Activated naive CD4-positive, alpha-beta T cell treated with anti-CD3 and anti-CD28 coated beads, Interleukin-2, amount 10 ng/mL, durations not matched to agents 7 days and 5 days (primary cell): ENCODE measurements around the gene DOCK3.
"Not testable (repeated sequence)": the region's sequence is repeated elsewhere in the genome, so short reads cannot be mapped to it uniquely, and the experiment has no call there.

Experiments
- CTCF ChIA-PET: fragments of 350-600 bp; sonication (Branson Sonifier 250); formaldehyde crosslinking; loops from one replicate; lab custom pipeline; 2021; ENCODE audit warnings: antibody characterized with exemption; lab: Charles Lee
- DNase-seq: peaks from one replicate; pipeline ENCODE4 v3.0.0-alpha.2; 2020
- H3K27ac Mint-ChIP-seq: one replicate; pipeline ENCODE4 v1.8.0; 2021; ENCODE audit warnings: mild to moderate bottlenecking, moderate library complexity, mixed read lengths
- H3K27me3 Mint-ChIP-seq: one replicate; pipeline ENCODE4 v1.8.0; 2021; ENCODE audit warnings: mild to moderate bottlenecking, mixed read lengths
- H3K36me3 Mint-ChIP-seq: one replicate; pipeline ENCODE4 v1.8.0; 2021; ENCODE audit warnings: mixed read lengths
- H3K4me1 Mint-ChIP-seq: one replicate; pipeline ENCODE4 v1.8.0; 2021; ENCODE audit warnings: mixed read lengths
- H3K4me3 Mint-ChIP-seq: one replicate; pipeline ENCODE4 v1.8.0; 2021; ENCODE audit warnings: mild to moderate bottlenecking, moderate library complexity, mixed read lengths
- H3K9me3 Mint-ChIP-seq: one replicate; pipeline ENCODE4 v1.8.0; 2021; ENCODE audit warnings: mixed read lengths

The DOCK3 gene

GRCh38 chr3:50675179-50676030 is 678 bp downstream of the DOCK3 start:
- H3K27ac Mint-ChIP-seq, result no peak overlapping the region
- DNase-seq, result peak; percentile 64
- H3K36me3 Mint-ChIP-seq, result no peaks in the 10 kb centered on the region
- peaks cover 6% of the 10 kb centered on the region for H3K4me1 Mint-ChIP-seq
- H3K27me3 Mint-ChIP-seq, result peaks cover 67% of the 10 kb centered on the region
- H3K4me3 Mint-ChIP-seq, result peak overlapping the region; percentile 68
- no peaks in the 10 kb centered on the region for H3K9me3 Mint-ChIP-seq
- CTCF ChIA-PET, result interaction anchor here (0.6 to 1.8 kb wide), 6 partner anchors 10 to 515 kb away, joined by 3 to 5 read pairs (median 3); no protein-coding TSS in a partner anchor

DNA sequence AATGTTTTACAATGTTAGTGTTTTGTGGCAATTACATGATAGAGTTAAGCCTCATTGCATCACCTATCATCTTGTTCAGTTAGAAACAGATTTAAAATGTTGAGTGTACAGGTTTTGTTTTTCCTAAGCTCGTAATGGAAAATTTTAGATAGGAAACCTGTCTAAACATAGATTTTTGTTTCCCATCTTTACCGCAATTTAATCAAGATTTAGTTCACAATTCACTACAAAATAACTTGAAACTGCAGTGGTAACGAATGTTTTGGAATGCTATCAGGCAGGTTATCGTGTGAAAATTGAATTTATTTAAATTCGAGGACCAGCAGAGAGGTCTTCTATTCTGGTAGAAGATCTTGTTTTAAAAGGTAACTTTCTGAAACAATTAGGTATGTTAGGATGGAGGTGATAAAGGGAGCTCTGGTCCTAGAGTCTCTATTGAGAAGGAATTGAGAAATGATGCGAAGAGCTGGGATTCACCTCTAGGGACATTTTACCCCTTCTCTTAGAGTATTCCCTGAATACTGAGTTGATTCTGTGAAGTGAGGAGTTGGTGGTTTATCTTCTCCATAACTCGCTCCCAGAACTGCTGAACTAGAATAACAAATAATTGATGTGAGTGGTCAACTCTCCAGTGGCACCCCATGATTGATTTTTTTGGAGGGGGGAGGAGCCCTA is 1.4 kb downstream of the DOCK3 start:
- DNase-seq, result no peak
- Mint-ChIP-seq H3K4me3 (peak overlapping the region; percentile 47), H3K27ac (no peak overlapping the region), H3K36me3 (no peaks in the 10 kb centered on the region), H3K9me3 (no peaks in the 10 kb centered on the region), H3K4me1 (peaks cover 6% of the 10 kb centered on the region), H3K27me3 (peaks cover 60% of the 10 kb centered on the region)
- CTCF ChIA-PET, result interaction anchor here (0.6 to 2.0 kb wide), 8 partner anchors 12 to 696 kb away, joined by 3 to 6 read pairs (median 4); partner anchors contain the start of genes CISH and MAPKAPK3

- Mint-ChIP-seq H3K36me3 (no peaks in the 10 kb centered on the region), H3K9me3 (no peaks in the 10 kb centered on the region), H3K27me3 (peaks cover 11% of the 10 kb centered on the region), H3K4me1 (no peaks in the 10 kb centered on the region), H3K4me3 (no peak overlapping the region), H3K27ac (no peak overlapping the region)
- DNase-seq, result no peak
- CTCF ChIA-PET, result interaction anchor here (0.6 kb wide), 1 partner anchor 12 kb away, joined by 3 read pairs; the partner anchor contains the start of gene DOCK3
Observed at GRCh38 chr3:50687127-50687751, 12.5 kb downstream of the DOCK3 start.

DNA sequence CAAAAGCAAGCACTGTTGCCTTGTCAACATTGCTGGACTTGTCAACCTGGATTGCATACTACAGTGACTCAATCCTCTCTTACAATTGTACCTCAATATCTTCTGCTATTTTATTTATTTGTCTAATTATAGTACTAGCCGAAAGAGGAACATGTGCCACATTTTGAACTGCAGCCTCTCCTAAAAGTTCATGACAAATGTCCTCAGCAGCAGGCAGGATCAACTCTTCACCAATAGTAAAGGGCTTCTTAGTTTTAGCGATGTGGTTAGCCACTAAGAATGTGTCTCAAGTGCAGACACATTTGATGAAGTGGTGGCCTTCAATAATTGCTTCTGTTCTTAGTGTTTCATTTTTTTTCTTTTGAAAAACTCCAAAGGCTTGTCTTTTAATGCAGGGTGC is 13.2 kb downstream of the DOCK3 start:
- no peak for DNase-seq
- no peak overlapping the region for H3K4me3 Mint-ChIP-seq
- H3K4me1 Mint-ChIP-seq, result no peaks in the 10 kb centered on the region
- H3K27me3 Mint-ChIP-seq, result peaks cover 11% of the 10 kb centered on the region
- CTCF ChIA-PET, result no interaction called here
- no peaks in the 10 kb centered on the region for H3K9me3 Mint-ChIP-seq
- H3K36me3 Mint-ChIP-seq, result no peaks in the 10 kb centered on the region
- no peak overlapping the region for H3K27ac Mint-ChIP-seq

DNA sequence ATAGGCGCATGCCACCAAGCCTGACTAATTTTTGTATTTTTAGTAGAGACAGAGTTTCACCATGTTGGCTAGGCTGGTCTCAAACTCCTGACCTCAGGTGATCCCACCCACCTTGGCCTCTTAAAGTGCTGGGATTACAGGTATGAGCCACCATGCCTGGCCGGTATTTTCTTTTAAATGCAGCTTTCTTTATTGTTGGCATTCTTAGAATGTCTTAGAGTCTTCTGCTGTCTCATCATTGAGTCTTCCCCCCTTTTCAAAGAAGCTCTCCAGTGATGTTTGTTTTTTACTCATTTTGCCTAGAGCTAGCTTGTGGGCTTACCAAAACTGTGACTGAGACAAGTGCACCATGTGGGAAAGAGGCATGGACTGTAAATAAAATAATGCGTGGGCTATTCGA is 13.9 kb downstream of the DOCK3 start:
- H3K27ac Mint-ChIP-seq, H3K4me3 Mint-ChIP-seq, H3K4me1 Mint-ChIP-seq, H3K36me3 Mint-ChIP-seq, H3K9me3 Mint-ChIP-seq, DNase-seq, CTCF ChIA-PET: not testable (repeated sequence)
- peaks cover 11% of the 10 kb centered on the region for H3K27me3 Mint-ChIP-seq

- CTCF ChIA-PET, result no interaction called here
- no peak overlapping the region for H3K4me3 Mint-ChIP-seq
- no peaks in the 10 kb centered on the region for H3K4me1 Mint-ChIP-seq
- H3K36me3 Mint-ChIP-seq, result no peaks in the 10 kb centered on the region
- no peak for DNase-seq
- H3K27me3 Mint-ChIP-seq, result peaks cover 11% of the 10 kb centered on the region
- H3K9me3 Mint-ChIP-seq, result no peaks in the 10 kb centered on the region
- H3K27ac Mint-ChIP-seq, result no peak overlapping the region
Observed at GRCh38 chr3:50689558-50689957, 14.8 kb downstream of the DOCK3 start.

DNA sequence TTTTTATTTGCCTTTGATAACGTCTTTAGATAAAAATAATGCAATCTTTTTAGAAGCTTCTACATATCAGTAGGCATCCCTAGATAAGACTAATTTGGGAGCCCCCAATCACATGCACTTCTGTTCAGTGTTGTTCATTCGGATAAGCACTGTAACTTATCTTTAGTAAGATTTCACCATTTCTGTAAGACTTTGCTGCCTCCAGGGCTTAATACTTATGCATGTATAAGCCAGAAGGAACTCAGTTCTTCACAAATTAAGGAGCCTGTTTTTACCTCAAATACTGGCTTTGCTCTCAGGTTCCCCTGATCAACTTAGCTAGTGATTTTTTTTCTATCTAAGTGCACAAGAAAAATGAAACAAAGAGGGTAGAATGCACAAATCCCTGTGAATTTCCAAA is 20.3 kb downstream of the DOCK3 start:
- Mint-ChIP-seq H3K4me3 (no peak overlapping the region), H3K4me1 (no peaks in the 10 kb centered on the region), H3K27ac (no peak overlapping the region), H3K9me3 (peaks cover 12% of the 10 kb centered on the region), H3K27me3 (peaks cover 3% of the 10 kb centered on the region), H3K36me3 (no peaks in the 10 kb centered on the region)
- CTCF ChIA-PET, result no interaction called here
- DNase-seq, result no peak

GRCh38 chr3:50696276-50696675 is 21.5 kb downstream of the DOCK3 start:
- Mint-ChIP-seq H3K4me1 (no peaks in the 10 kb centered on the region), H3K4me3 (no peak overlapping the region), H3K27ac (no peak overlapping the region), H3K36me3 (no peaks in the 10 kb centered on the region), H3K9me3 (peaks cover 12% of the 10 kb centered on the region), H3K27me3 (peaks cover 3% of the 10 kb centered on the region)
- CTCF ChIA-PET, result no interaction called here
- DNase-seq, result no peak

- no peaks in the 10 kb centered on the region for H3K36me3 Mint-ChIP-seq
- H3K4me1 Mint-ChIP-seq, result no peaks in the 10 kb centered on the region
- H3K27me3 Mint-ChIP-seq, result no peaks in the 10 kb centered on the region
- CTCF ChIA-PET, result no interaction called here
- H3K4me3 Mint-ChIP-seq, result no peak overlapping the region
- H3K27ac Mint-ChIP-seq, result no peak overlapping the region
- DNase-seq, result no peak
- H3K9me3 Mint-ChIP-seq, result peaks cover 16% of the 10 kb centered on the region
Observed at GRCh38 chr3:50698269-50698668, 23.5 kb downstream of the DOCK3 start.

- Mint-ChIP-seq H3K4me3 (no peak overlapping the region), H3K9me3 (peaks cover 2% of the 10 kb centered on the region), H3K27ac (no peak overlapping the region), H3K27me3 (no peaks in the 10 kb centered on the region), H3K36me3 (no peaks in the 10 kb centered on the region), H3K4me1 (peaks cover 9% of the 10 kb centered on the region)
- DNase-seq, result peak; percentile 30
- CTCF ChIA-PET, result no interaction called here
Observed at GRCh38 chr3:50708620-50709019, 33.9 kb downstream of the DOCK3 start.

- Mint-ChIP-seq H3K27ac (no peak overlapping the region), H3K9me3 (no peaks in the 10 kb centered on the region), H3K4me1 (no peaks in the 10 kb centered on the region), H3K36me3 (no peaks in the 10 kb centered on the region), H3K27me3 (no peaks in the 10 kb centered on the region), H3K4me3 (no peak overlapping the region)
- CTCF ChIA-PET, result no interaction called here
- no peak for DNase-seq
Observed at GRCh38 chr3:50714946-50715345, 40.2 kb downstream of the DOCK3 start.

DNA sequence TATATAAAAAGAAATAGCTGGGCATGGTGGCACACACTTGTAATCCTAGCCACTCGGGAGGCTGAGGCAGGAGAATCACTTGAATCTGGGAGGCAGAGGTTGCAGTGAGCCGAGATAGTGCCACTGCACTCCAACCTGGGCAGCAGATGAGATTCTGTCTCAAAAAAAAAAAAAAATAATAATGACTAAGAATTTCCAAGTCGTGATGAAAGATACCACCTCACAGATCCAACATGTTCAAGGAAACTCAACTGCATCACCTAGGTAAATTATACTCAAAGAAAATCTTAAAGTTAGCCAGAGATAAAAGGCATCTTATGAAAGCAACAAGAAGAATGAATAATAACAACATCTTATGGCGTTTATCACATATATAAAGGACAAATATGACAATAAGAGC is 50.1 kb downstream of the DOCK3 start:
- CTCF ChIA-PET, result no interaction called here

GRCh38 chr3:50734985-50735384 is 60.3 kb downstream of the DOCK3 start:
- Mint-ChIP-seq H3K27me3 (no peaks in the 10 kb centered on the region), H3K36me3 (no peaks in the 10 kb centered on the region), H3K9me3 (peaks cover 3% of the 10 kb centered on the region), H3K4me1 (no peaks in the 10 kb centered on the region), H3K4me3 (no peak overlapping the region), H3K27ac (no peak overlapping the region)
- CTCF ChIA-PET, result no interaction called here
- no peak for DNase-seq

More for the DNA sequence above, 50.1 kb downstream of the DOCK3 start:
- no peaks in the 10 kb centered on the region for H3K9me3 Mint-ChIP-seq
- H3K4me1 Mint-ChIP-seq, result no peaks in the 10 kb centered on the region
- H3K4me3 Mint-ChIP-seq, result no peak overlapping the region
- no peak for DNase-seq
- no peak overlapping the region for H3K27ac Mint-ChIP-seq
- H3K27me3 Mint-ChIP-seq, result peaks cover 11% of the 10 kb centered on the region
- H3K36me3 Mint-ChIP-seq, result no peaks in the 10 kb centered on the region

GRCh38 chr3:50737193-50737905 is 62.6 kb downstream of the DOCK3 start:
- no peak overlapping the region for H3K27ac Mint-ChIP-seq
- no peaks in the 10 kb centered on the region for H3K27me3 Mint-ChIP-seq
- no peak for DNase-seq
- H3K4me1 Mint-ChIP-seq, result no peaks in the 10 kb centered on the region
- no peaks in the 10 kb centered on the region for H3K36me3 Mint-ChIP-seq
- no peak overlapping the region for H3K4me3 Mint-ChIP-seq
- H3K9me3 Mint-ChIP-seq, result peaks cover 5% of the 10 kb centered on the region
- CTCF ChIA-PET, result interaction anchor here (0.9 kb wide), 1 partner anchor 9 kb away, joined by 3 read pairs; no protein-coding TSS in a partner anchor
